A673 (cell line): ENCODE measurements around the gene NR1I3. TPM values are rescaled to one million over a fixed set of nuclear protein-coding genes. Genes with fewer than 3 reads are reported as not detected.

Experiments
- BruUV-seq: library from RNA; stranded (reverse); fragments of 400-500 nt; replicated peaks from 2 replicates; lab custom pipeline; 2021; lab: Mats Ljungman, UMichigan
- CTCF ChIA-PET: fragments of 300-600 bp; sonication (Branson Sonifier 250); formaldehyde crosslinking; loops from one replicate; lab custom pipeline; 2022; ENCODE audit warnings: antibody characterized with exemption; lab: Charles Lee
- POLR2A ChIA-PET: fragments of 300-600 bp; sonication (Branson Sonifier 250); formaldehyde crosslinking; loops from one replicate; lab custom pipeline; 2022; ENCODE audit warnings: antibody characterized with exemption; ENCODE audit not compliant: low non-redundant PET; lab: Charles Lee
- DNase-seq: peaks from one replicate; pipeline ENCODE4 v3.0.0-alpha.2; 2015; ENCODE audit warnings: low spot score
- H3K27ac ChIP-seq: fragments of 200-600 bp; sonication (generic); 2 replicates; pipeline ENCODE4 v1.5.1; 2016; ENCODE audit warnings: mixed run types, low read depth, mild to moderate bottlenecking, mixed read lengths, antibody characterized with exemption, low read length; ENCODE audit not compliant: poor library complexity, severe bottlenecking
- H3K27me3 ChIP-seq: fragments of 200-600 bp; sonication (generic); replicated peaks from 2 replicates; pipeline ENCODE4 v1.6.1; 2017; ENCODE audit warnings: mixed run types, low read depth, mild to moderate bottlenecking, mixed read lengths, antibody characterized with exemption, low read length; ENCODE audit not compliant: insufficient read depth, poor library complexity
- H3K36me3 ChIP-seq: fragments of 200-600 bp; sonication (generic); 2 replicates; pipeline ENCODE4 v1.6.1; 2016; ENCODE audit warnings: mixed run types, mild to moderate bottlenecking, mixed read lengths, antibody characterized with exemption, low read length; ENCODE audit not compliant: insufficient read depth, poor library complexity, severe bottlenecking
- H3K4me1 ChIP-seq: fragments of 200-600 bp; sonication (generic); 2 replicates; pipeline ENCODE4 v1.6.1; 2017; ENCODE audit warnings: mixed run types, mild to moderate bottlenecking, mixed read lengths, antibody characterized with exemption, low read length; ENCODE audit not compliant: insufficient read depth, poor library complexity, severe bottlenecking
- H3K4me3 ChIP-seq: fragments of 200-600 bp; sonication (generic); 2 replicates; pipeline ENCODE4 v1.5.1; 2016; ENCODE audit warnings: low read depth, mixed run types, mild to moderate bottlenecking, mixed read lengths, low read length; ENCODE audit not compliant: poor library complexity, severe bottlenecking
- H3K9me3 ChIP-seq: fragments of 200-600 bp; sonication (generic); 2 replicates; pipeline ENCODE4 v1.6.1; 2016; ENCODE audit warnings: mixed run types, low read depth, mild to moderate bottlenecking, mixed read lengths, antibody characterized with exemption, low read length; ENCODE audit not compliant: poor library complexity, severe bottlenecking
- CTCF ChIP-seq: fragments of 300-800, 200-600 bp; sonication (generic); conservative IDR thresholded peaks from 2 replicates; pipeline ENCODE4 v1.5.1; 2017; ENCODE audit warnings: low read depth, mild to moderate bottlenecking, antibody characterized with exemption, low read length, moderate library complexity, mixed read lengths
- EZH2 ChIP-seq: fragments of 200-600 bp; sonication (generic); IDR thresholded peaks from 2 replicates; pipeline ENCODE4 v1.6.1; 2017; ENCODE audit warnings: borderline replicate concordance, low read depth, mild to moderate bottlenecking, mixed read lengths, antibody characterized with exemption, low read length; ENCODE audit not compliant: poor library complexity, severe bottlenecking
- intact Hi-C: fragments of 100-400 bp; cut with micrococcal nuclease; formaldehyde crosslinking; loops from one replicate; pipeline ENCODE4 v1.10.0; 2022; ENCODE audit not compliant: unreplicated experiment
- total RNA-seq: library from RNA; stranded (reverse); gene quantifications from 2 replicates; pipeline ENCODE4 v1.2.3, GENCODE V29; 2021

Gene NR1I3
- total RNA-seq, 1 experiment from 2014 or later = not detected

DNA sequence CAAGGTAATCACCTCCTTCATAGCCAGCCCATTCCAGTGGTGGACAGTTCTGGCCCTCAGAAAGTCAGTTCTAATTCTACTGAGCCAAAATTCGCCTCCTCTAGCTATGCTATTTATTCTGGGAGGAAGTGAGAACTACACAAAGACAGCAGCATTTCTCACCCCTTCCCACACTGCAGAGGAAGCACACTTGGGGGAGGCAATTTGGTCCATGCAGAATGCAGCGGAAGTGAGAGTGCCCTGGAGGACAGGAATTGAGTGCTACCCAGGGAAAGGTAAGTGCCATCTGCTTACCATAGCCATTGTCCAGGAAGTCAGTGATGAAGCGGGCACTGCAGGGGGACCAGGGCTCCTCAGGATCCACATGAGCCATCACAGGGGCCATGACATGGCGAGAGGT lies 42.8 kb downstream of the NR1I3 start:
- ChIA-PET POLR2A (no interaction called here), CTCF (no interaction called here)
- TF ChIP-seq EZH2 (no peak), CTCF (no peak)
- Histone ChIP-seq H3K27me3 (no peaks in the 10 kb centered on the region), H3K9me3 (no peaks in the 10 kb centered on the region), H3K4me1 (peaks cover 37% of the 10 kb centered on the region), H3K27ac (no peak overlapping the region), H3K36me3 (peaks cover 53% of the 10 kb centered on the region), H3K4me3 (no peak overlapping the region)
- BruUV-seq = no TSS peak
- intact Hi-C loops = no loop called here
- DNase-seq = no peak

DNA sequence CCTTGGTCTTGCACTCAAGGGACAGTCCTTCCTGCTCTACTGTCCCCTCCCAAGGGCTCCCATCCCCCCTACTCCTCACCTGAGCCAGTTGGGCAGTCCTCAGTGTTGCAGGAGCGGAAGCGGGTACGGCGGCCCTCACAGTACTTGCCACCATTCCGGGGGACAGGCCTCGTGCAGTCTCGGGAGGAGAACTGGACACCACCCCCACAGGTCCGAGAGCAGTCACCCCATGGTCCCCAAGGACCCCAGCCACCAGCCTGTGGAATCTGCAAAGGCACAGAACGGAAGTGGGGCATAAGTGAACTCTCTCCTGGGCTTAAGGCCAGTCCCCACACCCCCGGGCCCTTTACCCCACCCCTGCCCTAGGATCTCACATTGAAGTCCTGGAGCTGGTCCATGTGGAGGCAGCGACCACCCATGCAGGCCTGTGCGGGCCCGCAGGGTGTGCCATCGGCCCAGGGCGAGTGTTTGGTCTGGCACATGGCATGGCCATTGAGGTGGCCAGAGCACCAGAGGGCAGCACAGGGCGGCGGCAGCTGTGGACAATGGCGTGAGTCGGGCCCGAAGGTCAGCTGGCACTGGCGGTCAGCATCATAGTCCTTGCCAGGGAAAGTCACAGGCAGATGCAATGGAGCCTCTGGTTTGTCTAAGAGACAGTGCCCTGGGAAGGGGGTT lies 44.3 kb downstream of the NR1I3 start:
- intact Hi-C loops = no loop called here
- no peak overlapping the region for H3K27ac ChIP-seq
- ChIA-PET POLR2A (interaction anchor here (0.8 kb wide), 1 partner anchor 13 kb away, joined by 3 read pairs; no protein-coding TSS in a partner anchor), CTCF (interaction anchor here (0.5 kb wide), 1 partner anchor 243 kb away, joined by 5 read pairs; no protein-coding TSS in a partner anchor)
- H3K27me3 ChIP-seq = no peaks in the 10 kb centered on the region
- DNase-seq = no peak
- H3K4me1 ChIP-seq = peaks cover 25% of the 10 kb centered on the region
- BruUV-seq = no TSS peak
- H3K4me3 ChIP-seq = no peak overlapping the region
- peaks cover 53% of the 10 kb centered on the region for H3K36me3 ChIP-seq
- no peaks in the 10 kb centered on the region for H3K9me3 ChIP-seq
- TF ChIP-seq CTCF (no peak), EZH2 (no peak)

DNA sequence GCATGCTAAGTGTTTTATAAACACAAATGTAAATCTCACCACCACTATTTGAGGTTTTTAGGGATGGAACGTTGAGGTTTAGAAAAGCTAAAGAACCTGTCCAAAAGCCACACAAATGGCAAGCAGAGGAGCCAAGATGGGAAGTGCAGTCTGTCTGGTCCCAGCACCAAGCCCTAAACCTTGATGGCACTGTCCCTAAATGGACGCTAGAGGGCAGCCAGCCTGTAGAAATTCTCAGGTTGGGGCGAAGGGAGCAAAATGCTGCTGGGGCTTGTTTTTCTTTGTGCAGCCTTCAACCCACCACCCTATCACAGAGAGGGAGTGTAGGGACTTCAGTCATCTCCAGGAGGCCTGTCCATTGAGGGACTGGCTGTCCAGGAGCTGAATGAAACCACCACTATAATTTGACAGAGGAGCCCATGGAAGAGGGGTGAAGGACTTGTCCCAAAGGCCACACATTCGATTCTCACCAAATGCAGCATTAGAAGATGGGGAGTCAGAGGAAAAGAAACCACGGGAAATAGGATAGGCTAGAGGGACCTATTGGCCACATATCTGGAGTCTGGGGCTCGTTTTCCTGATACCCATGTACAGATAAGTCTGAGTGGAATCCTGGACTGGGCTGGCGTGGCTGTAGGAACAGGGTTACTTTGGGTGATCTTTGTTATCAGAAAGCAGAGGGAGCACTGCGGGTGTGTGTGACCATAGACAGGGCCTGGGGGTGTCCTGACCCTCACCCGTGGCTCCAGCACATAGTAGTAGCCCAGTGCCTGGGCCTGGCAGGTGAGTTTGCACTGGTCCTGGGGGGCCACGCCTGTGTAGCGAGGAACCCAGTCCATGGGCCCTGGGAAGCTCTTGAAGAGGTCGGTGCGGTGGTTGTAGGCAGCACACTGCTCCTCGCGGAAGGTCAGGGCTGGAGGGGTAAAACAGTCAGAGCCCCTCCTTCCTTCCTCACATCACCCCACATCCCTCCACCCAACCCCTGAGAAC lies 45.2 kb downstream of the NR1I3 start:
- no peak overlapping the region for H3K4me3 ChIP-seq
- BruUV-seq = no TSS peak
- POLR2A ChIA-PET = no interaction called here
- CTCF ChIA-PET = no interaction called here
- H3K27me3 ChIP-seq = no peaks in the 10 kb centered on the region
- DNase-seq = peak; percentile 85
- H3K4me1 ChIP-seq = peaks cover 21% of the 10 kb centered on the region
- TF ChIP-seq EZH2 (no peak), CTCF (peak; percentile 91)
- H3K27ac ChIP-seq = no peak overlapping the region
- intact Hi-C loops = loop anchor here (1.0 kb wide), 1 partner anchor 33 kb away; no protein-coding TSS in a partner anchor
- H3K9me3 ChIP-seq = no peaks in the 10 kb centered on the region
- peaks cover 53% of the 10 kb centered on the region for H3K36me3 ChIP-seq
